NB4 (cell line): ENCODE data around the gene PAX5.

Experiments
- DNase-seq: peaks from one replicate; pipeline ENCODE4 v3.0.0; 2010; ENCODE audit warnings: low read depth
- H3K4me3 ChIP-seq: one replicate; pipeline ENCODE4 v1.5.1; 2011; ENCODE audit warnings: mild to moderate bottlenecking, low read depth, low read length, moderate library complexity
- CTCF ChIP-seq: IDR thresholded peaks from one replicate; pipeline ENCODE4 v1.5.1; 2012; ENCODE audit warnings: low read depth, low read length
- MAX ChIP-seq: IDR thresholded peaks from 2 replicates; pipeline ENCODE4 v1.6.1; 2011; ENCODE audit warnings: low read depth, low read length
- MYC ChIP-seq: IDR thresholded peaks from 2 replicates; pipeline ENCODE4 v1.6.1; 2011; ENCODE audit warnings: low read depth, low read length
- POLR2A ChIP-seq: IDR thresholded peaks from 2 replicates; pipeline ENCODE4 v1.6.1; 2011; ENCODE audit warnings: mild to moderate bottlenecking; ENCODE audit not compliant: insufficient read length; ENCODE audit errors: extremely low read depth

Gene PAX5

DNA sequence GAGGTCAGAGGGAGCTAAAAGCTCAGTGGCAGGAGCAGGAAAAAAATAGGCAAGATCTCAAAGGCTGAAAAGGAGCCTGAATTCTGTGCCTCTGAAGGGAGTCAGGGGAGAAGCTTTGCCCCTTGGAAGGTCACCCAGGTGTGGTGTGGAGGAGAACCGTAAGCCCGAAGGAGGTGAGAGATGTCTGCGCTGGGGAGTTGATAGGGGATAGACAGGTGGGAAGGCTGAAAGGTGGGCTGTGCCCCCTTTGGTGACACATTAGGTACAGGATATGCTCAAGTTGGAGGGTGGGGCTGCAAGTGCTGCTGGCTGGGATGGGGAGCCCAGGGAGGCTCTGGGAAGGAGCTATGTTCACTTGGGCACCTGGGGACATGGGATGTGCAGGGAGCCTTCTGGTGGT is 217.7 kb downstream of the PAX5 start:
- H3K4me3 ChIP-seq, result no peak overlapping the region
- no peak for DNase-seq
- TF ChIP-seq MAX, result no peak
- TF ChIP-seq MYC, result no peak
- no peak for TF ChIP-seq POLR2A
- TF ChIP-seq CTCF, result no peak

DNA sequence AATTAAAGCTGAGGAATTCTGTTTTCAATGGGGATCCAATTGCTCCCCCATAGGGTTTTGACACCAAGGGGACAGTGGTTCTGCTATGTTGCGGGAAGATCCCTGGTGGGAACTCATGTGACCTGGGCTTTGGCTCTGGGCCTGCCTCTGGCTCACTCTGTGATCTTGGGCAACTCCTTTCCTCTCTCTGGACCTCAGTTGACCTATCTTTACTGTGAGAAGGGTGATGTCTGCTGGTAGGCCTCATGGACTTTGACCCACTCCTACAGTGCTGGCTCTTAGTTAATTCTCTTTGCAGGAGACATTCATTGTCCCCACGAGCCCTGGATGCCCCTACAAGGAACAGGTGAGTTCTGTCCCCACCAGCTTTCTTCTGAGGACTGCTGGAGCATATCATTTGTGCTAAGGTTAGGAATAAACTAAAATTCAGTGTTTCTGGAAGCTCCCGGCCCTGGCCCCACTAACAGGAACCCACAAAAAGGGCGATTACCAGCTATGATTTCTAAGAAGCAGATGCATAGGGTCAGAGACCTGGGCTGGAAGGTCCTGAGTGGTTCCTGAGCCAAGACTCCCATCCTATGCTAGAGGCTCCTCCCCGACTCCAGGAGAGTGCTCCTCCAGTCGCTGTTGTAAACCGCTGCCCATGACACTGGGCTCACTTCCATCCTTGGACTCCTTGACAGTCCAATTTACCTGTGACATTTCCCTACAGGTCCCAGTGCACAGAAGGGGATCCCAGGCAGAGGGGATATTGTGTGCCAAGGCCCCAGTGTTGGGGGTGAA is 218.3 kb downstream of the PAX5 start:
- no peak overlapping the region for H3K4me3 ChIP-seq
- TF ChIP-seq POLR2A, result no peak
- TF ChIP-seq MYC, result no peak
- TF ChIP-seq CTCF, result no peak
- TF ChIP-seq MAX, result no peak
- DNase-seq, result no peak

DNA sequence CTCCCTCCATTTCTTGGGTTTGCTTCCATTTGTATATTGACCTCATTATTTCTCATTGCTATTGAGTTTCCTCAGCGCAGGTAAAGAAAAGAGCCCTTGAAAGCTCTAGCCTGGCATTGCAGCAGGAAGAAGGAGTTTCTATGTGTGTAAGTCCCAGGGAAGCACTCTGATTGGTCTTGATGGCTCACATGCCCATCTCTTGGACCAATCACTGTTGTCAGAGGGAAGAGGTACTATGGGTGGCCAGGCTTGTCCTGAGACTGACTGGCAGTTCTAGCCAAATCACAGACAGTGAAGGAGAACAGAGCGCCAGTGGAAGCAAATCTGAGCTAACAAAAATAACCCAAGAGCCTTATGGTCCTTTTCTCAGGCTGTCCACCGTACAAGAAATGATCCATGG is 219.0 kb downstream of the PAX5 start:
- no peak for DNase-seq
- TF ChIP-seq CTCF (no peak), MAX (no peak), MYC (no peak), POLR2A (no peak)
- no peak overlapping the region for H3K4me3 ChIP-seq

GRCh38 chr9:36813154-36813553 is 220.9 kb downstream of the PAX5 start:
- no peak overlapping the region for H3K4me3 ChIP-seq
- no peak for DNase-seq
- no peak for TF ChIP-seq POLR2A
- no peak for TF ChIP-seq MYC

GRCh38 chr9:36812556-36812955 is 221.5 kb downstream of the PAX5 start:
- TF ChIP-seq MYC (no peak), CTCF (no peak), POLR2A (no peak), MAX (no peak)
- no peak for DNase-seq
- no peak overlapping the region for H3K4me3 ChIP-seq

- TF ChIP-seq POLR2A (no peak), CTCF (no peak), MYC (no peak), MAX (no peak)
- DNase-seq, result no peak
- no peak overlapping the region for H3K4me3 ChIP-seq
Measured at GRCh38 chr9:36808251-36808650, 225.8 kb downstream of the PAX5 start.
